Fibroblast of peridontal ligament (primary cell): Measurements from ENCODE around the gene RARB.

ENCODE experiments used
- DNase-seq: peaks from one replicate; pipeline ENCODE4 v3.0.0-alpha.2; 2010; ENCODE audit errors: extremely low read depth

RARB gene

DNA sequence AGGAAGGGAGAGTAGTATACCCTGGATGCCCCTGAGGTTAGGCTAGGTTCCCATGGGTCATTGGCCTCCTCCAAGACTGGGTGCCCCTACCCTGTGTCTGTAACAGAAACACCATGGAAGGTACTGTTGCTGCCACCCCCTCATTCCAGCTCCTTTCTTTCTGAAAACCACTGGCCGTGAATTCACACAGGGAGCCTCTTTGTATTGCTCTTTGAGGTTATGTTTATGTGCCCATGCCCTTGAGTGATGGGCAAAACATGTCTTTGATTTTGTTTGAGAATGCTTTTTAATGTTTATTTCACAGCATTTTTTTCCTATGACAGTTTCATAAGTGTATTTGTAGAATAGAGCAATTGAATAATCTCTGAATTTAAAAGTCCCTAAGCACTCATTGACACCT lies 79.7 kb downstream of the RARB start:
- no peak for DNase-seq

- DNase-seq = no peak
Observed at GRCh38 chr3:25508433-25508832, 80.4 kb downstream of the RARB start.

DNA sequence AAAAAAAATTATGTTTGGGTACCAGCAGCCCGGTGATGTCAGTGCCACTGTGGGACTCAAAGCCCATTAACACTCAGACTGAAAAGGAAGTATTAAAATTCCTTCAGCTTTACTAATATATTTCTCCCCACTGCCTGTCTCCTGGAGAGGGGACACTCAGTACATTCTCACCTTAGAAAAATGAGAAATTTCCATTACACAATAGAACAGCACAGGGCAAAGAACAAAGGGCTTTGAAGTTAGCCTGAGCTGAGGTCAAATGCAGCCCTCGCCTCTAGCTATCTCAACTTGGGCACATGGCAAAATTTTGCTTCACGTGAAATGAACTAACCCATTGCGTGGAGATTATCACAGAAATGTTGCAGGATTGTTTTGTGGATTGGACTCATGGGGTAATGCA lies 80.8 kb downstream of the RARB start:
- DNase-seq = no peak

- DNase-seq = no peak
Observed at GRCh38 chr3:25510797-25511196, 82.7 kb downstream of the RARB start.

GRCh38 chr3:25511972-25512721 lies 84.1 kb downstream of the RARB start:
- no peak for DNase-seq

DNA sequence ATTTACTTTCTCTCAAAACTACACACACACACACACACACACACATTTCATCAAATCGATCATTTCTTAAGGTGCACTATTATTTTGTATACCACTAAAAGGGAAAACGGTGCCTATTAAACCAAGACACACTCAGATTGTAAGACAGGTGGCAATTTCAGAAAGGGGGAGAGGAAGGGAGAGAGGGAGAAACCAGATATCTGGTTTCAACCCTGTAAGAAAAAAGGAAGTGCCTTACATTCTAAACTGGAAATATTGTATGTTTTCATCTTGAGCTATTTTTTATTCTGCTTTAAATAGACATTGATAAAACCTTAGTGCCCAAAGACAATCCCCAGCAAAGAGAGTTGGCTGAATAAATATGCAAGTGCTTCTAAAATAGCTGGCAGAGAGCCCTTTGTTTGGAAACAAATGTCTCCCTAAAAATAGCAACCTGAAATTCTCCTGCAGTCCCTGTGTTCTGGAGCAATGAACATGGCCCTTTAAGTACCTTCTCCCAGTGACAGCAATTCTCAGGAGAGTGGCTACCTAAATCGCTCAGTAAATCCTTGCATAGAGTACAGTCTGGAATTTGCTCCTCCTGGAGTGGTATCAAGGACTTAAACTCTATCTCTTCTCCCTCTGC lies 85.7 kb downstream of the RARB start:
- DNase-seq = no peak

- DNase-seq = peak; percentile 64
Observed at GRCh38 chr3:25515171-25515570, 87.1 kb downstream of the RARB start.

DNA sequence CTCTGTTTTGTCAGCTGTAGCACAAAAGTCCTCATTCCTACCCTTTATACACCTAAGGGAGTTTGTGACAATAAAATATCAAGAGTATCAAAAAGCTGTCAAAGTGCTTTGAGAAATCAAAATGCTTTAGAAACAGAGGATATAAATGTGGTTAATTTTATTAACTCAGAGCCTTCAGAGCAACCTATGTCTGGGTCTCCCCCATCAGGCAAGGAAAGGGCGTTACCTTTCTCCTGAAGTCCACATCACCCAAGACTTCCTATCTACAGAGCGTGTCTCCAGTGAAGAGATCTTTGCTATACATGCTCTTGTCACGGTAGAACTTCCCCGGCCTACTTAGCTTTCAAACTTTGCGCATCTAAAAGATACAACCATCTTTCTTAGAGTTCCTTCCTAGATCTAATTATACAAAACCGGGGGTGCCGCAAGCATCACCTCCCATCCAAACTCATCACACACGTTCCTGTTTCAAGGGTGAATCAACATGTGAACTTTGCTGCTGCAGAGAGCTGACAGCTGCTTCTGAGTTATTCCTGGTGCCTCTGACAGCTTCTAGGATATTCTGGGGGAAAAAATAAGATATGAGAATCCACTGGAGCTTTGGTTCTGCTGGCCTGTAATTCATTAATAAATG lies 93.0 kb downstream of the RARB start:
- DNase-seq = no peak

DNA sequence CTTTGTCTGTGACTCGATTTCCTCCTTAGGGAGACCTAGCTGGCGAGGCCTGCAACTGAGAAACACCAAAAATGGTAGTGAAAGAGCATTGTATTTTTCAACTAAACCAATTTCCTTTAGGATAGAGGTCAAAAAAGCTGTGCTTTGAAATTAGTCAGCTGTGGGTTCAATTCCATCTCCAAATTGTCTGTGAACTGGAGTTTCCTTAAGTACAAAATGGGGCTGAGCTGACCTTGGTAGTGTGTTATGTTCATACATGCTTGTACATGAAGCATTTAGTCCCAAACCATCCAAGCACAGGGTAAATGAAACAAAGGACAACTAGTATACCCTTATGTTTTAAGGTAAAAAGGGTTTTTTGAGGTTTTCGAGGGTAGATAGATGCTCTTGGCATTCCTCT lies 99.3 kb downstream of the RARB start:
- no peak for DNase-seq

DNA sequence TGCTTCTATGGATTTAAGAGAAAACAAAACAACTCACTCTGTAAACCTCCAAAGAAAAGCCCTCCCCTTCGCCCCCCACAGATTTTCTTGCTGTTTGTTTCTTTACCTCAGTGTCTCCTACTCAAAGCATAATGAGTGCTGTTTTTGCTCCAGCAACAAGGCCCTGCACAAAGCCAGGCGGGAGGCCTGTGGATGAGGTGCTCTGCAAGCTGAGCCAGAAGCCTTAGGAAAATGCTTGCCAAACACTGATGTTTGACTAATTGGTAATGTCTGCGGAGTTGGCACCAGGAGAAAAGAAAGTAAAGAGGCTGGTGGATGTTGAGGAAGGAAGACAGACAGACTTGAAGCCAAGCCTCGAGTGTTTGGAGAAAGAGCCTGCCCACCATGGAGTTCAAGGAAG lies 99.7 kb downstream of the RARB start:
- DNase-seq = peak; percentile 77

GRCh38 chr3:25531971-25532370 lies 103.9 kb downstream of the RARB start:
- no peak for DNase-seq

DNA sequence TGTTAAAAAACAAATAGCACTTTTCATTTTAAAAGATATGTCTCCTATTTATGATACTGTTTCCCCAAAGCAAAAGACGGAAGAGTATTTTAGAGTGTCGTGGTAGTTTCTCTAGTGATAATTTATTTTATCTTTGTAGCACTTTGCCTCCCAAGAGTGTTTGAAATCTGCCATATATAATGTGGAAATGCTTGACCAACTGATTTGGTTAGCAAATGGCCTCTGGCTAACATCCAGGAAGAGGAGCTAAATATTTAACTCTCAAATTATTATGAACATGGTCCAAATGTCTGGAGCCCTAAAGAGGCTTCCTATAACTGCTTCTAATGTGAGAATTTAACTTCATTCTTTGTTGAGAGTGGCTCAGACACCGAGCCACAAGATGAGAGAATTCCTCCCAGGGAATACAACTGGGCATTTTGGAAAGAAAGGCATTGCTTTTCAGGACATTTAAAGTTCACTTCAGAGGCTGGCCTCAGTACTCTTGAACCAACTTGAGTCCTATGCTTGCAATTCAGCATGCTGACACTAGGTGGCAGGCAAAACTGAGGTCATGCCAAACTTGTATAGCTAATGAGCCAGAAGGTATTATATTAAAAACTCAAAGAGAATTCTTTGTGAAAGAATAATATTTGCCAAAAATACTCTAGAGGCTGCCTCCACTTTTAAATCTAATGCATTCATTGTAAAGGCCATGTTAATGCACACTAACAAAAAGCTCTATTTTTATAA lies 104.5 kb downstream of the RARB start:
- DNase-seq = no peak

DNA sequence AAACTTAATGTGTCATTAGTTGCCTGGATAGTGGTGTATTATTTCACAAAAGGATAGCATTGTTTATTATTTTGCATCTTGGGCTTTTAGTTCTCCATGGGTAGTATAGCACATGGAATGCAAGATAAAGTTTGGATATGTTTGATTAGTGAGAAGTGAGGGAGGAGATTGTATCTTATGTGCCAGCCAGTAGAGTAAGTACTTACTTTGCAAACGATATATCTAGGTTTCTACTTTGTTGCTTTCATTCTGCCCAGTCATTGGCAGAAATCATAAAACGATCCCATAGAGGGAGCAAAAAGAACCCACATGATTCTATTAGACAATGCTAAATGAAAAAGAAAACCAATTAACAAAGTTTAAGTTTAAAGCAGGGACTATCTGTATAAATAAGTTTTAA lies 105.3 kb downstream of the RARB start:
- no peak for DNase-seq

- DNase-seq = no peak
Observed at GRCh38 chr3:25534007-25534406, 105.9 kb downstream of the RARB start.

DNA sequence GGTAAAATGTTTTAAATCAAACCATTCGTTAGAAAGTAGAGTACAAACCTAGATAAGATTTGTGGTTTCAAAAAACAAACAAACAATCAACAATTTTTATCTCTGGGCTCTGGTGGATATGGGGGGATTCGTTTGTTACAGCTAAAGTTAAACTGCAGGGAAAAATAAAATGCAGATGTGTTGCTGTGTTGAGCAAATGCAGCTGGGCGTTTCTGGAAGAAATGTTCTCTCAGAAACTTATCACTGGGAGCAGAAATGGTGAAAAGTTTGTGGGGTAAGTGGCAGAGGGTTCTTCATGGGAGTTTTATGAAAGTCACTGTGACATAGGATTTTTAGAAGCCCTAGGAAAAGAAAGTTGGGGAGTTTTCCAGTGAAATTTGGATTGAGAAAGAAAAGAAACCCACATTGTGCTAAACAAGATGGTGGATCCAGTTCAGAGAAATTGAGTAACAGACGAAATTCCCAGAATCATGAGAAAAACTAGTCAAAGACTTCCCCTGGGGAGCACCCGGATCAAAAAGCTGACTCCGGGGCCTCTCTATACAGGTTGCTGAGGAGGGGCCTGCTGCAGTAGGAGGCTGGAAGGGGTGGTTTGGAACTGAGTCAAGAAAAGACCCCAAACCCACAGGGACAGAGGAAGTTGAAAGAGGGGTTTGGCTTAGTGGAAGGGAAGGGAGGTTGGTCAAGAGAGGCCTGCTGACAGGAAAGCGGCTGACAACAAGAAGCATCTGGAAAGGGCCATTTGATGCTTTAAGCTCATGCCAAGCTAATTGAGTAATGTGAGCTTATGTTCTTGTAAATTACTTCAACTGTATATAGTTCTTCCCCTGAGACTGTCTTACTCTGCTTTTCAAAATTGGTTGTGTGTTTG lies 108.7 kb downstream of the RARB start:
- peak; percentile 88 for DNase-seq

DNA sequence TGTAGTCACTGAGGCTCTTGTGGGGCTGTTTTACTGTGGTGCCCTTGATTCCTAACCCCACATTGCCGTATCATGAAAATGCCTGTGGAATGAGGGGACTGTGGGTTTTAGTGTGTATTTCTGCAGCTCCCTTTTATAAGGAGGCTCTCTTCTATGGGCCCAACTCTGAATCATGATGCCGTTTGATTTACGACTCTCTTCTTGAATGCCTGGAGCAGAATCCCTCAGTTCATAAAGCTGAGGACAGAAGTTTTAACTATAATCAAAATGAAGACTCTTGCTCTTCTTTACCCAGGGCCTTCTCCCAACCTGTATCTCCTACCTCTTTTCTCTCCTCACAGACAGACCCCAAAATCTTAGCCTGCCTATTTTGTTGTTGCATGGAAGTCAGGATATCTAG lies 109.5 kb downstream of the RARB start:
- no peak for DNase-seq

DNA sequence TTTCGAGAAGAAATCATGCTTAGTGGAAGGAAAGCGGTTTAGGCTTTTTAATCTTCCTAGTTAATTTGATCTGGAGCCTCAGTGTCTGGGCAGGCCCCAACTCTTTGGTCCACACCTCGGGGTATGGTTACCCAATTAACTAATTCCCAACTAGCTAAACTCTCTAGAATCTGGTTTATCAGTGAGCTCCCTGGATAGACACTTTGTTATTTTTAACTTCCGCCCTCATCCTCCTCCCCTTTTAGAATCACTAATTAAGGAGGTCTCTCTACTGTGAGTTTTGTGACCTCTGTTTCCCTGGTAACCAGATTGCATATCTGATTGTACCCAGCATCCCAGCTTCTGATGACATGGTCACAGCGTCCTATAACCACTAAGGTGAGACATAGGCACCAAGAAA lies 112.2 kb downstream of the RARB start:
- DNase-seq = no peak

DNA sequence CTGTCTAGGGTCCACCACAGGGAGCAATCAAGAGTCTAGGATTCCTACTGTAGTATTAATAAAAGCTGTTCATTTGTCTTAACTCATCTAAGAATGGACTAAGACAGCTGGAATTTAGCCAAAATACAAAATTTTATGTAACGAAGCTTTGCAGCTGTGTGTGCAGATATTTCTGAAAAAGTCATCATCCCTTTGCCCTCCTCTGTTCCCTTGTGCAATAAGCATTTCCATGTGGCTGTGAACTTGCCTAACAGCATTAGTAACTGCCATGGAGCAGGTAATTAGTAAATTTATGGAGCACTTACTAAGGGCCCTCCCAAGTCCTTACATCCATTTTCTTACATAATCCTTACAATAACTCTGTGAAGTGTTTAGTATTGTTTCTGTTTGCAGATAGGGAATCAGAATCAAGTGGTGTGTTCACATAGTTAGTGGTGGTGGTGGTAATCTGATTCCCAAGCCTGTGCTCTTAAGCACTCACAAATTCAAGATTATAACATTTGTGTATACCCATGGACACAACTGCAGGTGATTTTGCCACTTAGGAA lies 114.5 kb downstream of the RARB start:
- DNase-seq = peak; percentile 33

DNA sequence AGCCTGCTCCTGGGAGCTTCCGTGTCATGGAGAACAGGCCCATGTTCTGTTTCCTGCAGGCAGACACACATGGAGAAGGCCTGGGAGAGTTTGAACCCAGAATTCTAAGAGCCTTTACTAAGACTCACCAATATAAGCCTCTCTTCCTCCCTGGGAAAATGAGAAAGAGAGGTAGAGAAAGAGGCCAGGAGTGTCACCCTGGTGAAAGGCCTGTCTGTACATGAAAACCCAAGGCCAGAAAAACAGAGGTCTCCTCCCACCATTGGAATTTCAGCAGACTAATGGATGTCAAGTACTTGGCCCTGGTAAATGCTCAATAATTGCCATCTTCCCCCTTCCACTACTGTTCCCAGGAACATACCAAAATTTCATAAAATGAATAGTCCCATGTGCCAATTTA lies 119.0 kb downstream of the RARB start:
- DNase-seq = no peak

DNA sequence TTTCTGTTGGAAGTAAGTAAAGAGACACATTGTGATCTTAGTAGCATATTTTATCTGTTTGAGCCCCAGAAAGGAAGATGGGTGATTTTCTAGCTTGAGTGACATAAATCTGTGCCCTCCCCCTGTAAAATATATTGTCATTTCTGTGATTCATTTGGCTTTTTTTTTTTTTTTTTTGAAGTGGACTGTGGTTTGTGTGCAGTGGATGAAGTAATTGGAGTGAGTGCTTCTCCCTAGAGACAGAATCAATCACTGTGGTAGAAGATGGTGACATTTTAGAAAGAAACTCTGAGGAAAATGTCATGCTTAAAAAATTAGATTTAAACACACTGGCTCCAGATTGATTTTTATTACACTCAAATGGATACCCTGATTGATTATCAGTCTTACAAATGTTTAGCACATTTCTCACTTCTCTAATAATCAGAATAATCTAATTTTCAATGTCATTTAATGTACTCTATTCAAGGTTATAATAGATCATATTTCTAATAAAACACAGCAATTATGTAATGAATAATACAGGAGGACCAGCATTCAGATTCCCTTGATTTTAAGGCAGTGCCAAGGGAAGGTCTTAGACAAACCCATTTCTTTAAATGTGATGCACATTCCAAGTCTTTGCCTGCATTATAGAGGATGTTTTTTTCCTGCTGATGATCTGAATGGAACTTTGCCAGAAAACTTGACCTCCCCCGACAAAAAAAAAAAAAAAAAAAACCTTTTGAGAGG lies 120.0 kb downstream of the RARB start:
- DNase-seq = no peak

DNA sequence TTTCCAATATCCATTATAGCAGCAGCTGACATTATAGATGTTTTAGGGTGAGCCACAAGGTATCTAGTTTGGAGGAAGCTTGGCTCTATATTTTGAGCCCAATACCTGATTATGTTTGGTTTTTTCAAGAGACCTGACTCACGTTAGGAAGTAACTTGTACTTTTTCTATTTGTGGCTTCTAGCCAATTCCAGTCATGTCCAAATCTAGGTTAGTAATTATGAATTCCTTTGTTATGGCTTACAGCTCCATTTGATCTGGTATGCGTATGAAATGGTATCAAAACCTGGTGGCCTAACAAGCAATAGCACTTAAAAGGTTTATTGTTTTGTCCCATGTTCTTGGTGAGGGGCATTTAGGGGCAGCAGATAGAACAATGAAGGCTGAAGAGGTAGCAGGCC lies 120.8 kb downstream of the RARB start:
- no peak for DNase-seq
